PC-3 (cell line): ENCODE results near the gene HCFC1R1. TPM values are rescaled to one million over a fixed set of nuclear protein-coding genes. Genes with fewer than 3 reads are reported as not detected.
"Not testable (repeated sequence)": the region's sequence is repeated elsewhere in the genome, so short reads cannot be mapped to it uniquely, and the experiment has no call there.

Source experiments
- ATAC-seq: fragments of 200-7000 bp; cut with Tn5 transposase; 2 replicates; pipeline ENCODE4 v1.9.1; 2020; ENCODE audit warnings: mild to moderate bottlenecking, moderate library complexity
- BruUV-seq: library from RNA; stranded (reverse); fragments of 400-500 nt; replicated peaks from 2 replicates; lab custom pipeline; 2021; lab: Mats Ljungman, UMichigan
- CTCF ChIA-PET: fragments of 300-600 bp; sonication (Branson Sonifier 250); formaldehyde crosslinking; loops from one replicate; lab custom pipeline; 2022; ENCODE audit warnings: antibody characterized with exemption; lab: Charles Lee
- POLR2A ChIA-PET: fragments of 300-600 bp; sonication (Branson Sonifier 250); formaldehyde crosslinking; loops from one replicate; lab custom pipeline; 2022; ENCODE audit warnings: antibody characterized with exemption; ENCODE audit not compliant: unreplicated experiment; lab: Charles Lee
- DNase-seq: peaks from one replicate; pipeline ENCODE4 v3.0.0-alpha.2; 2015
- H2AFZ ChIP-seq: fragments of 300-600 bp; sonication (generic); 2 replicates; pipeline ENCODE4 v1.6.0; 2016; ENCODE audit warnings: antibody characterized with exemption, low read length
- H3F3A ChIP-seq: fragments of 300-600 bp; sonication (generic); one replicate; pipeline ENCODE4 v1.6.0; 2017; ENCODE audit warnings: antibody characterized with exemption, low read length, control low read depth, mild to moderate bottlenecking; ENCODE audit not compliant: unreplicated experiment
- H3K27ac ChIP-seq: fragments of 300-600 bp; sonication (generic); 2 replicates; pipeline ENCODE4 v1.5.1; 2016; ENCODE audit warnings: mild to moderate bottlenecking, low read length
- H3K27me3 ChIP-seq: fragments of 300-600 bp; sonication (generic); 2 replicates; pipeline ENCODE4 v1.6.1; 2016; ENCODE audit warnings: low read length, mixed read lengths
- H3K36me3 ChIP-seq: fragments of 300-600 bp; sonication (generic); 2 replicates; pipeline ENCODE4 v1.6.1; 2016; ENCODE audit warnings: low read depth, mixed run types, low read length, mixed read lengths
- H3K4me1 ChIP-seq: fragments of 300-600 bp; sonication (generic); 2 replicates; pipeline ENCODE4 v1.5.1; 2016; ENCODE audit warnings: low read length; ENCODE audit not compliant: insufficient read depth
- H3K4me2 ChIP-seq: fragments of 300-600 bp; sonication (generic); 2 replicates; pipeline ENCODE4 v1.6.0; 2016; ENCODE audit warnings: low read length
- H3K4me3 ChIP-seq: fragments of 300-600 bp; sonication (generic); 2 replicates; pipeline ENCODE4 v1.5.1; 2016; ENCODE audit warnings: mild to moderate bottlenecking, low read length, mixed read lengths
- H3K79me2 ChIP-seq: fragments of 300-600 bp; sonication (generic); 2 replicates; pipeline ENCODE4 v1.6.1; 2017; ENCODE audit warnings: low read length, mixed read lengths
- H3K9ac ChIP-seq: fragments of 300-600 bp; sonication (generic); 2 replicates; pipeline ENCODE4 v1.6.0; 2016; ENCODE audit warnings: mild to moderate bottlenecking, low read length
- H3K9me2 ChIP-seq: fragments of 300-600 bp; sonication (generic); replicated peaks from 2 replicates; pipeline ENCODE4 v1.6.1; 2016; ENCODE audit warnings: mixed run types, low read length, mixed read lengths
- H3K9me3 ChIP-seq: fragments of 300-600 bp; sonication (generic); 2 replicates; pipeline ENCODE4 v1.6.1; 2016; ENCODE audit warnings: low read length, mixed read lengths
- H4K20me1 ChIP-seq: fragments of 300-600 bp; sonication (generic); 2 replicates; pipeline ENCODE4 v1.6.1; 2016; ENCODE audit warnings: low read length, mixed read lengths
- EZH2 ChIP-seq: fragments of 300-600 bp; sonication (generic); IDR thresholded peaks from one replicate; pipeline ENCODE4 v1.6.1; 2017; ENCODE audit warnings: antibody characterized with exemption, mild to moderate bottlenecking, low read length; ENCODE audit not compliant: unreplicated experiment
- EZH2phosphoT487 ChIP-seq: fragments of 300-600 bp; sonication (generic); IDR thresholded peaks from 2 replicates; pipeline ENCODE4 v1.6.1; 2018; ENCODE audit warnings: mild to moderate bottlenecking, antibody characterized with exemption, low read length, borderline replicate concordance
- intact Hi-C: fragments of 100-400 bp; cut with micrococcal nuclease; formaldehyde crosslinking; loops from 2 replicates; pipeline ENCODE4 v1.9.0; 2023
- total RNA-seq: library from RNA; depleted of rRNA; stranded (reverse); fragments of >200 nt; gene quantifications from 2 replicates; pipeline ENCODE4 v1.2.3, GENCODE V29; 2014
- TF ChIP-seq, protein P1 (sequence below): fragments of 300-600 bp; sonication (generic); conservative IDR thresholded peaks from 2 replicates; pipeline ENCODE4 v1.5.1; 2017; ENCODE audit warnings: antibody characterized with exemption, low read depth, mild to moderate bottlenecking, low read length

Gene HCFC1R1
- total RNA-seq, 1 experiment from 2014 or later: 56.4 TPM

DNA sequence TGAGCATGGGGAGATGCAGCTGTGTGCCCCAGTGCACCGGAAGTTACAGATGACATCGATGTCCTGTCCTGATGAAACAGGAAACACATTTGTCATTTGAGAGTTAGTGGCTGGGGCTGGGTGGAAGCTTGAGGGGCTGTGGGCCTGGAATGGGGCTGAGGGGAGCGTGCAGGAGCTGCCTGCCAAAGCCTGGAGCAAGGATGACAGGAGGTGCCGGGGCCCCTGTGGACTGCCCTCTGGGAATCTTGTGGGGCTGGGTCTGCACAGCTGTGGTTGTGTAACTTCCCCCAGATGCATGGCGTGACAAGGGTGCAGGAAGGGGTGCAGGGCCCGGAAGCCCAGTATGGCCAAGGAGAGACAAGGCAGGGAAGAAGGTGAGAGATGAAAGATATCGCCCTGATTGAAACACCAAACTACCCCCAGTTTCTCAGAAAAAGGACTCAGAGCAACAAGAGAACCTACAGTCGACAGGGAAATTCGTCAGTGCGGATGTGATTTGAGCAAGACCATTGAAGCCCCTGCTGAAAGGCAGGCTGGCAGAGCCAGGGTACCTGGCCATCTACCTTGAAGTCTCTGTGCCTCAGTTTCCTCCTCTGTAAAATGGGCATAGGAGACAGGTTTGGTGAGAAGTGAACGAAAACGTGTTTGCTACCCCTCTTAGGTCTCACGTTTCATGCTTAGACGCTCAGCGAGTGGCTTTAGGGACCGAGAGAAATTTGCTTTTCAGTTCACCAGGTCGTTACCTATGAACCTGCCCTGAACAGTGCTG is 31.4 kb upstream of the HCFC1R1 start:
- DNase-seq (no peak), ATAC-seq (no peak)
- ChIA-PET POLR2A (no interaction called here), CTCF (no interaction called here)
- Histone ChIP-seq H3K9ac (no peak overlapping the region), H3K9me3 (no peaks in the 10 kb centered on the region), H3K27me3 (no peaks in the 10 kb centered on the region), H3K27ac (no peak overlapping the region), H3K9me2 (no peaks in the 10 kb centered on the region), H3K4me1 (no peaks in the 10 kb centered on the region), H3K4me2 (no peak overlapping the region), H4K20me1 (no peaks in the 10 kb centered on the region), H3K79me2 (no peaks in the 10 kb centered on the region), H3F3A (no peaks in the 10 kb centered on the region), H2AFZ (no peak overlapping the region), H3K4me3 (no peak overlapping the region), H3K36me3 (no peaks in the 10 kb centered on the region)
- TF ChIP-seq EZH2 (no peak), EZH2phosphoT487 (no peak)
- TF ChIP-seq, protein P1, sequence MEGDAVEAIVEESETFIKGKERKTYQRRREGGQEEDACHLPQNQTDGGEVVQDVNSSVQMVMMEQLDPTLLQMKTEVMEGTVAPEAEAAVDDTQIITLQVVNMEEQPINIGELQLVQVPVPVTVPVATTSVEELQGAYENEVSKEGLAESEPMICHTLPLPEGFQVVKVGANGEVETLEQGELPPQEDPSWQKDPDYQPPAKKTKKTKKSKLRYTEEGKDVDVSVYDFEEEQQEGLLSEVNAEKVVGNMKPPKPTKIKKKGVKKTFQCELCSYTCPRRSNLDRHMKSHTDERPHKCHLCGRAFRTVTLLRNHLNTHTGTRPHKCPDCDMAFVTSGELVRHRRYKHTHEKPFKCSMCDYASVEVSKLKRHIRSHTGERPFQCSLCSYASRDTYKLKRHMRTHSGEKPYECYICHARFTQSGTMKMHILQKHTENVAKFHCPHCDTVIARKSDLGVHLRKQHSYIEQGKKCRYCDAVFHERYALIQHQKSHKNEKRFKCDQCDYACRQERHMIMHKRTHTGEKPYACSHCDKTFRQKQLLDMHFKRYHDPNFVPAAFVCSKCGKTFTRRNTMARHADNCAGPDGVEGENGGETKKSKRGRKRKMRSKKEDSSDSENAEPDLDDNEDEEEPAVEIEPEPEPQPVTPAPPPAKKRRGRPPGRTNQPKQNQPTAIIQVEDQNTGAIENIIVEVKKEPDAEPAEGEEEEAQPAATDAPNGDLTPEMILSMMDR: no peak
- BruUV-seq: no TSS peak
- intact Hi-C loops: no loop called here

DNA sequence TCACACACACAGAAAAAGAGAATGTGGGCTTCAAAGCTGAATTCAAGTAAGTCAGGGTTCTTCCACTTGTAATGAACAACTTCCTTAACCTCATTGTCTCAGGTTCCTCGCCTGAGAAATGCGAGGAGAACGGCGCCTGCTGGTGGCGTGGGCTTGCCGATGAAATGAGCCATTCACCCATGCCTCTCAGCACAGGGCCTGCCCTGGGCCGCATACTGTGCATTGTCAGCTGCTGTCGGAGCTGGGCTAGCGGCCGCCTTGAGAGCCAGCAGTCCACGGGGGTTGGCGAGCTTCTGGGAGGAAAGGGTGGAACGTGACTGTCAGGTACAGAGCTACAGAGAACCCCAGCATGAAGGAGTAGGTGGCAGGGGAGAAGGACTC is 29.6 kb upstream of the HCFC1R1 start:
- H2AFZ ChIP-seq, ATAC-seq, H3K27me3 ChIP-seq, H3K79me2 ChIP-seq, H3K9me3 ChIP-seq, H3K36me3 ChIP-seq, CTCF ChIA-PET, H3K4me2 ChIP-seq, H3K9ac ChIP-seq, DNase-seq, intact Hi-C loops, H3K4me1 ChIP-seq, H4K20me1 ChIP-seq, H3F3A ChIP-seq, H3K4me3 ChIP-seq, H3K9me2 ChIP-seq, BruUV-seq, POLR2A ChIA-PET, H3K27ac ChIP-seq: not testable (repeated sequence)

DNA sequence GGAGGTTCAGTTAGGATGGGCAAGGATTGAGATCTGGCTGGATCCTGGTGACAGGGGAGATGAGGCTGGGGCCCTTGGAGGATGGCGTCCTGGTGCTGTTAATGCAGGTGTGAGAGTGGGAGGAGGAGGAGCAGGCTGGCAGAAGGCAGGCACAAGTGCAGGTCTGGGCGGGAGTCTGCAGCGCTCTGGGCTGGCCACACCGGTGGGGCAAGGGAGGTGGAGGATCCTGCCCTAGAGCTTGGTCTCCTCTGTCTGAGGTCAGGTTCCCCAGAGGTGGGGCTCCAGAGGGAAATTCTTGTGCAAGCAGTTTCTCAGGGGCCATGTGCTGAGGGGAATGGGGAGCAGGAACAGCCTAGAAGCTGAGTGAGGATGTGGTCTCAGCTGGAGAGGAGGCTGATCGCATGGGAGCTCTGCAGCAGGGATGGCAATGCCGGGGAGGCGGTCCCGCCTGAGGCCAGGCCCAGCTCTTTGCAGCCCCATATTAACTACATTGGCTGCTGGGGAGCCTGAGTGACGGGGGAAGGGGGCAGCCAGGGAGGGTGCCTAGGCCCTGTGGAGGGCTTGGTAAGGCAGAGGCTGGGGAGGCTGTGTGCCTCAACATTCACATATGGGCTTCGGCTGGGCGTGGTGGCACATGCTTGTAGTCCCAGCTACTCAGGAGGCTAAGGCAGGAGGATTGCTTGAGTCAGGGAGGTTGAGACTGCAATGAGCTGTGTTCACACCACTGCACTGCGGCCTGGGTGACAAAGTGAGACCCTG is 29.0 kb upstream of the HCFC1R1 start:
- H4K20me1 ChIP-seq, CTCF ChIA-PET, DNase-seq, ATAC-seq, H2AFZ ChIP-seq, H3K27me3 ChIP-seq, H3K9ac ChIP-seq, H3K9me2 ChIP-seq, H3K79me2 ChIP-seq, intact Hi-C loops, H3K9me3 ChIP-seq, H3K4me2 ChIP-seq, H3K4me1 ChIP-seq, H3K27ac ChIP-seq, POLR2A ChIA-PET, H3K36me3 ChIP-seq, H3F3A ChIP-seq, H3K4me3 ChIP-seq, BruUV-seq: not testable (repeated sequence)
